Left lung (tissue), 10 donors: ENCODE data around the gene ADAMTS2. TPM values are rescaled to one million over a fixed set of nuclear protein-coding genes. Genes with fewer than 3 reads are reported as not detected.

ENCODE experiments used
- ATAC-seq: fragments of 200-7000 bp; cut with Tn5 transposase; one replicate; pipeline ENCODE4 v1.9.1; 2020; ENCODE audit warnings: moderate library complexity
- DNase-seq, 4 donors: peaks; one replicate each; pipeline ENCODE4 v3.0.0-alpha.2; 2013 to 2020
- H3K27ac ChIP-seq, 2 donors: fragments of 200-600 bp; sonication (generic) in 1 of 2; one replicate each; pipeline versions ENCODE4 v1.5.0 to v1.8.0; 2020 to 2021
- H3K27me3 ChIP-seq, 2 donors: fragments of 200-600 bp; sonication (generic) in 1 of 2; one replicate each; pipeline versions ENCODE4 v1.5.0 to v1.8.0; 2020 to 2021
- H3K36me3 ChIP-seq, 2 donors: fragments of 200-600 bp; sonication (generic) in 1 of 2; one replicate each; pipeline versions ENCODE4 v1.5.0 to v1.8.0; 2020 to 2021
- H3K4me1 ChIP-seq, 2 donors: fragments of 200-600 bp; one replicate each; pipeline ENCODE4 v1.8.0; 2021
- H3K4me3 ChIP-seq, 2 donors: fragments of 200-600 bp; sonication (generic) in 1 of 2; one replicate each; pipeline versions ENCODE4 v1.5.0 to v1.8.0; 2020 to 2021; ENCODE audit warnings: mild to moderate bottlenecking in 1 of 2
- H3K9me3 ChIP-seq, 2 donors: fragments of 200-600 bp; sonication (generic) in 1 of 2; one replicate each; pipeline versions ENCODE4 v1.5.0 to v1.8.0; 2020 to 2021
- intact Hi-C, 2 donors: fragments of 100-400 bp; cut with DNase I; formaldehyde crosslinking; loops; one replicate each; pipeline versions ENCODE4 v1.11.2 to v1.14.2; 2022
- polyA plus RNA-seq, 6 donors: library from polyadenylated mRNA; unstranded; fragments of 120-200 nt; gene quantifications; one replicate each; pipeline ENCODE4 v1.2.1, GENCODE V29; 2013; ENCODE audit not compliant: insufficient read length in 6 of 6
- total RNA-seq, 2 donors: library from RNA; stranded (reverse); fragmentation: NEBNext Ultra II Directional; extraction: Animal tissue kit (Norgen Biotek cat#: 25700); gene quantifications; one replicate each; pipeline ENCODE4 v1.2.1, GENCODE V29; 2021
- TF ChIP-seq, protein P1 (sequence below), 2 donors: fragments of 200-600 bp; sonication (generic) in 1 of 2; IDR thresholded peaks; one replicate each; pipeline versions ENCODE4 v1.5.0 to v1.8.0; 2021; ENCODE audit warnings: antibody characterized with exemption in 2 of 2
- donor health status: DM: no; HTN: yes; CAD: no.
- donor health status: DM: no; HTN: no; CAD: no.

ADAMTS2 gene
- total and polyA plus RNA-seq, 8 donors: 27.5 to 68.2 (median 36.0) TPM

DNA sequence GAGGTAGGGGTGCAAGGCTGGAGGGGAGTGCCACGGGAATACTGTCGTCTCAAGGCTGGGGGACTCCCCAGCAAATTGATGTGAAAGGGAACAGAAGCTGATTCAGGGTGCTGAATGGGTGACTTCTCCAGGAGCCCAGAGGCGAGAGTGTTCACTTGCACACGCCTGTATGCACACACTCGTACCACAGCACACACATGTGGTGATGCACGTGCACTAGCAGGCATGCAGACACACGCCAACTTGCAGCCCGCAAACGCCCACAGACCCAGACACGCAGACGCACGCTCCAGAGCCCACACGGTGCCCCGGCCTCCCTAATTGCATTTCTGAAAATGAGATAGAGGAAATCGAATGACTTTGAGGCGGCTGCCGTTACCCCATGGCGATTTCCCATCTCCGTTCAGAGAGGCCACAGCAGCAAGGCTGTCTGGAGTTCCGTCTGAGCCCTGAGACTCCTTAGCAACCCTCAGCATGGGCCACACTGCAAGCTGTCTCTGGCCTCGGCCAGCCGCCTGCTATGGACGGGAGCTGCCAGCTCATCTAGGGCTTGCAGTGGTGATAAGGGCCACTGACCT is 9.1 kb upstream of the ADAMTS2 start:
- Histone ChIP-seq H3K4me1 (peaks cover 0 to 21% of the 10 kb centered on the region in 2 donors), H3K4me3 (no peak overlapping the region), H3K27ac (no peak overlapping the region), H3K36me3 (no peaks in the 10 kb centered on the region), H3K9me3 (no peaks in the 10 kb centered on the region), H3K27me3 (peaks cover 0 to 26% of the 10 kb centered on the region in 2 donors)
- TF ChIP-seq, protein P1, sequence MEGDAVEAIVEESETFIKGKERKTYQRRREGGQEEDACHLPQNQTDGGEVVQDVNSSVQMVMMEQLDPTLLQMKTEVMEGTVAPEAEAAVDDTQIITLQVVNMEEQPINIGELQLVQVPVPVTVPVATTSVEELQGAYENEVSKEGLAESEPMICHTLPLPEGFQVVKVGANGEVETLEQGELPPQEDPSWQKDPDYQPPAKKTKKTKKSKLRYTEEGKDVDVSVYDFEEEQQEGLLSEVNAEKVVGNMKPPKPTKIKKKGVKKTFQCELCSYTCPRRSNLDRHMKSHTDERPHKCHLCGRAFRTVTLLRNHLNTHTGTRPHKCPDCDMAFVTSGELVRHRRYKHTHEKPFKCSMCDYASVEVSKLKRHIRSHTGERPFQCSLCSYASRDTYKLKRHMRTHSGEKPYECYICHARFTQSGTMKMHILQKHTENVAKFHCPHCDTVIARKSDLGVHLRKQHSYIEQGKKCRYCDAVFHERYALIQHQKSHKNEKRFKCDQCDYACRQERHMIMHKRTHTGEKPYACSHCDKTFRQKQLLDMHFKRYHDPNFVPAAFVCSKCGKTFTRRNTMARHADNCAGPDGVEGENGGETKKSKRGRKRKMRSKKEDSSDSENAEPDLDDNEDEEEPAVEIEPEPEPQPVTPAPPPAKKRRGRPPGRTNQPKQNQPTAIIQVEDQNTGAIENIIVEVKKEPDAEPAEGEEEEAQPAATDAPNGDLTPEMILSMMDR (IDR thresholded peaks at IDR 0.05): no peak
- ATAC-seq: no peak
- intact Hi-C loops: no loop called here
- DNase-seq: peak in 1 of 4 donors; percentile 75

- Histone ChIP-seq H3K27me3 (peaks cover 5 to 81% of the 10 kb centered on the region in 2 donors), H3K27ac (no peak overlapping the region), H3K4me1 (peaks cover 0 to 26% of the 10 kb centered on the region in 2 donors), H3K4me3 (no peak overlapping the region), H3K9me3 (no peaks in the 10 kb centered on the region), H3K36me3 (no peaks in the 10 kb centered on the region)
- ATAC-seq: no peak
- intact Hi-C loops: no loop called here
- DNase-seq: peak in 2 of 4 donors; percentile 35 to 59
- TF ChIP-seq, protein P1 (IDR thresholded peaks at IDR 0.05): no peak
Measured at GRCh38 chr5:179348843-179349242, 3.6 kb upstream of the ADAMTS2 start.

DNA sequence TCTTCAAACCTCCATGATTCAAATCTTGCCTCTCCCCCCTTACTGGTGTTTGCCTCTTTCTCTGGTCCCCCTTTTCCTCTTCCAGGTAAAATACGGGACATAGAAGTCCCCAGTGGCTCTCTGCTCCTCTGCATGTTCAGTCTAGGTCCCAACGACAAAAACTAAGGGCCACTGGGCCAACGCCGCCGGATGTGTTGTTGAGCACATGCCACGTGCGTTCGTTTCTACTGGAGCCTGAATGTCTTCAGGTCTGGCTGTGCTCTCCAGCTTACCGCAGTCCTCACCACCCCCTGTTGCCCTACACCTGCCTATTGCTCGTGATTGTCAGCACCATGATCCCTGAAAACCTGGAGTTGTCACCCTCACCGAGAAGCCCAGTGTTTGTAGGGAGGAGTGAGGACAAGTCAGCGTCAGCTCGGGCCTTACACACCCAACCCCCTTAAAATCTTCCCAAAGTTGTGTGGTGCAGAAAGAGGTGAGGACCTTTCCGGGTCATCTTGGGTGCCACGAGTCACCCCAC is 2.8 kb upstream of the ADAMTS2 start:
- H3K27me3 ChIP-seq: peaks cover 8 to 89% of the 10 kb centered on the region in 2 donors
- TF ChIP-seq, protein P1 (IDR thresholded peaks at IDR 0.05): no peak
- H3K36me3 ChIP-seq: no peaks in the 10 kb centered on the region
- no peak overlapping the region for H3K4me3 ChIP-seq
- no peak for ATAC-seq
- peak in 1 of 4 donors; percentile 58 for DNase-seq
- intact Hi-C loops: no loop called here
- no peak overlapping the region for H3K27ac ChIP-seq
- H3K4me1 ChIP-seq: peaks cover 0 to 26% of the 10 kb centered on the region in 2 donors
- no peaks in the 10 kb centered on the region for H3K9me3 ChIP-seq

GRCh38 chr5:179347581-179347980 is 2.3 kb upstream of the ADAMTS2 start:
- ATAC-seq: no peak
- Histone ChIP-seq H3K27ac (no peak overlapping the region), H3K4me1 (peaks cover 0 to 26% of the 10 kb centered on the region in 2 donors), H3K27me3 (peaks cover 8 to 94% of the 10 kb centered on the region in 2 donors), H3K36me3 (no peaks in the 10 kb centered on the region), H3K4me3 (no peak overlapping the region), H3K9me3 (no peaks in the 10 kb centered on the region)
- intact Hi-C loops: no loop called here
- TF ChIP-seq, protein P1 (IDR thresholded peaks at IDR 0.05): no peak
- no peak for DNase-seq

DNA sequence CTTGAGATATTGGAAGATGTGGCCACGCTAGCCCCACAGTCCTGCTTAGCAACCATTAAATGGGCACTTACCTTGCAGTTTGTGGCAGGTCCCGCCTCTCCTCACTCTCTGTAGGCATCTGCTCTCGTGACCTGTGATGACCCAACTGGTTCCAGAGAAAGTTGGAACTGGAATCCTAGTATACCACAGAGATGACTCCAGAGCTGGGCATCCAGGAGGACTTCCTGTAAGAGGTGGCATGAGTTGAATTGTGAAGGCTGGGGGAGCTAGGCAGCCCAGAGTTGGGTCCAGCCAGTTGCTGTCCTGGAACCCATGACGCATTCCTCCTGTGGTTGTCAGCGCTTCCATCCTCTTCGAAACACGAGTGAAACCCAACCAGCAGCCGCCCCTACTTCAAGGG is 1.6 kb upstream of the ADAMTS2 start:
- no peaks in the 10 kb centered on the region for H3K9me3 ChIP-seq
- TF ChIP-seq, protein P1 (IDR thresholded peaks at IDR 0.05): no peak
- H3K36me3 ChIP-seq: no peaks in the 10 kb centered on the region
- intact Hi-C loops: no loop called here
- H3K27me3 ChIP-seq: peaks cover 8 to 97% of the 10 kb centered on the region in 2 donors
- no peak overlapping the region for H3K4me3 ChIP-seq
- DNase-seq (peak in 1 of 4 donors; percentile 28), ATAC-seq (no peak)
- H3K4me1 ChIP-seq: peaks cover 0 to 26% of the 10 kb centered on the region in 2 donors
- H3K27ac ChIP-seq: no peak overlapping the region
